Nephron progenitor cell (in vitro differentiated cells): ENCODE measurements around the gene MED12L.
A peak's percentile ranks its signal among the peaks of the same experiment; 100 is the strongest.

ENCODE experiments used
- DNase-seq: peaks from one replicate; pipeline ENCODE4 v3.0.0; 2021
- H3K27ac Mint-ChIP-seq: 2 replicates; pipeline ENCODE4 v1.8.0; 2021; ENCODE audit warnings: mild to moderate bottlenecking, moderate library complexity, mixed read lengths
- H3K27me3 Mint-ChIP-seq: 2 replicates; pipeline ENCODE4 v1.8.0; 2021; ENCODE audit warnings: mild to moderate bottlenecking, low read depth, mixed read lengths; ENCODE audit not compliant: poor library complexity
- H3K36me3 Mint-ChIP-seq: 2 replicates; pipeline ENCODE4 v1.8.0; 2021; ENCODE audit warnings: low read depth, mixed read lengths
- H3K4me1 Mint-ChIP-seq: 2 replicates; pipeline ENCODE4 v1.8.0; 2021; ENCODE audit warnings: mixed read lengths
- H3K4me3 Mint-ChIP-seq: 2 replicates; pipeline ENCODE4 v1.8.0; 2021; ENCODE audit warnings: mild to moderate bottlenecking, moderate library complexity, mixed read lengths
- H3K9me3 Mint-ChIP-seq: 2 replicates; pipeline ENCODE4 v1.8.0; 2021; ENCODE audit warnings: mild to moderate bottlenecking, moderate library complexity, mixed read lengths
- TF ChIP-seq, protein P1 (sequence below): fragments of 200-600 bp; sonication (generic); IDR thresholded peaks from 2 replicates; pipeline ENCODE4 v1.5.0; 2021; ENCODE audit warnings: antibody characterized with exemption

Gene MED12L

DNA sequence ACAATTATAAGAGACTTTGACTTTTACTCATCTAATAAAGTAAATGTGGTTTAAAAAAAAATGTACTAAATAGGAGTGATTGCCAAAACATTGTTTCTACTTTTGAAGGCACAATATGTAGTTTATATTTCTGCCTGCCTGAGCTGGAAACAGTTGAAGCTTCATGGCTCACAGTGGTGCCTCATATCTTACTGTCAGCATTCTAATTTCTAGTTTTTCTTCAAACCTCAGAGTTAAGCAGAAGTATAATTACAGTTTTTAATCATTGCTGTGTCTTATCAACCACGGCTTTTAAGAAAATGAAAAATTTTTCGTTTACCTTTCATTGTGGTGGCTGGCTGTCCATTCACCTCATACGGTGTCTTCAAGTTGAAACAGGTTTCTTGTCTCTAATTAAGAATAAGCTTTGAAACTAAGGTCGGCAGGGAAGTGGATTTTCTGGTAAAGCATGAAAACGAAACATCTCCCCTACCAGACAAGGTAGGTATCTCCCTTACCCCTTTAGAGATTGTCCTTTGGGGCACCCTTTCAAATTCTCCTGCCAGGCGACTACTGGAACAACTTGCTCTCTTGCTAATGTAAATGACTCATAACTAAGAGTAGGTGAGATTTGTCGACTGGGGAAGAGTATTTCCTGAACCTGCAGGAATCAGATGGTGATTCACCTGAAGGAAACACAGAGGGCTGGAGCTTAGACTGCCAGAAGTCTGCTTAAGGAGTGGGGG, 231.0 kb downstream of the MED12L start, which contains the start of gene GPR87:
GPR87 (minus strand) TSS at position 554 of the 725 bp plus-strand sequence. CDS start 16,720 bp downstream, outside the sequence.
- peak within 1 kb of the TSS; percentile 53 for H3K27ac Mint-ChIP-seq
- no peaks in the 10 kb centered on the region for H3K27me3 Mint-ChIP-seq
- no peaks in the 10 kb centered on the region for H3K4me1 Mint-ChIP-seq
- no peak within 1 kb of the TSS for H3K4me3 Mint-ChIP-seq
- DNase-seq: no peak
- TF ChIP-seq, protein P1, sequence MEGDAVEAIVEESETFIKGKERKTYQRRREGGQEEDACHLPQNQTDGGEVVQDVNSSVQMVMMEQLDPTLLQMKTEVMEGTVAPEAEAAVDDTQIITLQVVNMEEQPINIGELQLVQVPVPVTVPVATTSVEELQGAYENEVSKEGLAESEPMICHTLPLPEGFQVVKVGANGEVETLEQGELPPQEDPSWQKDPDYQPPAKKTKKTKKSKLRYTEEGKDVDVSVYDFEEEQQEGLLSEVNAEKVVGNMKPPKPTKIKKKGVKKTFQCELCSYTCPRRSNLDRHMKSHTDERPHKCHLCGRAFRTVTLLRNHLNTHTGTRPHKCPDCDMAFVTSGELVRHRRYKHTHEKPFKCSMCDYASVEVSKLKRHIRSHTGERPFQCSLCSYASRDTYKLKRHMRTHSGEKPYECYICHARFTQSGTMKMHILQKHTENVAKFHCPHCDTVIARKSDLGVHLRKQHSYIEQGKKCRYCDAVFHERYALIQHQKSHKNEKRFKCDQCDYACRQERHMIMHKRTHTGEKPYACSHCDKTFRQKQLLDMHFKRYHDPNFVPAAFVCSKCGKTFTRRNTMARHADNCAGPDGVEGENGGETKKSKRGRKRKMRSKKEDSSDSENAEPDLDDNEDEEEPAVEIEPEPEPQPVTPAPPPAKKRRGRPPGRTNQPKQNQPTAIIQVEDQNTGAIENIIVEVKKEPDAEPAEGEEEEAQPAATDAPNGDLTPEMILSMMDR: no peak
- H3K36me3 Mint-ChIP-seq: no peaks in the 10 kb centered on the region
- H3K9me3 Mint-ChIP-seq: no peaks in the 10 kb centered on the region

DNA sequence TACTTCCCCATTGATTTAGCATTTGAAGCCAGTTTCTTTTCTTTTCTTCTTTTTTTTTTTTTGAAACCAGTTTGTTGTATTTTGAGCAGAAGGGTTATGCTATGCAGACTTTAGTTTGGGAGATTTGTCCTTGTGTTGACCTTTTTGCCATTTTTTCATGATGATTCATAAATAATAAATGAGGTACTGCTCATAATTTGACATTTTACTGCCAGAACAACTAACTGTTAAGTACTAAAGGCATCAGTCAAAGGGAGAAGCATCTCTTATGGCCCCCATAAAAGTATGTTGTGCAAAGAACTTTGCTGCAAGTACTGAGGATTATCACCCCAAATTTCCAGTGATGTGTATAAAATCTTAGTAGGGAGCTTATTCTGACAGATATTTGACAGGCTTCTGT, 232.8 kb downstream of the MED12L start:
- no peak overlapping the region for H3K27ac Mint-ChIP-seq

DNA sequence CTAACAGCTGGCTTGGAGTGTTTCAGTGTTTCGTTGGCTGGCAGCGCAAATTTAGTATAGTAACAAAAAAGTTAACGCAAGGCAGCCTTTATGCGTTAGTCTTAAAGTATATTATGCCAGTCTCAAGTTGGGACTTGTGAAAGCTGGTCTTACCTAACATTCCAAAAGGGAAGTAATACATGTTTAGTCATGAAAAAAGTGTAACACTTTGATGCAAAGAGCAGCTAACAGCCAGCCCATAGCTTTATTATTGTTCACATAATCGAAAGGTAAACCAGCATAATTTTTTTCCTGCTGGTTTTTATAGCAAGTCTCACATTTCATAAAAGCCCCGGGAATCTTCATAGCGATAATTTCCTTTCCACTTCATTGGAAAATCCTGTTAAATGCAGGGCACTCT, 233.5 kb downstream of the MED12L start:
- H3K36me3 Mint-ChIP-seq: peaks cover 14% of the 10 kb centered on the region
- peaks cover 3% of the 10 kb centered on the region for H3K27me3 Mint-ChIP-seq
- TF ChIP-seq, protein P1: no peak
- H3K9me3 Mint-ChIP-seq: no peaks in the 10 kb centered on the region
- no peak for DNase-seq
- no peaks in the 10 kb centered on the region for H3K4me1 Mint-ChIP-seq
- no peak overlapping the region for H3K4me3 Mint-ChIP-seq
- H3K27ac Mint-ChIP-seq: no peak overlapping the region

More for the DNA sequence above, 232.8 kb downstream of the MED12L start:
- DNase-seq: no peak
- Mint-ChIP-seq H3K4me3 (no peak overlapping the region), H3K36me3 (peaks cover 10% of the 10 kb centered on the region), H3K4me1 (no peaks in the 10 kb centered on the region), H3K27me3 (peaks cover 3% of the 10 kb centered on the region), H3K9me3 (no peaks in the 10 kb centered on the region)
- TF ChIP-seq, protein P1: no peak

DNA sequence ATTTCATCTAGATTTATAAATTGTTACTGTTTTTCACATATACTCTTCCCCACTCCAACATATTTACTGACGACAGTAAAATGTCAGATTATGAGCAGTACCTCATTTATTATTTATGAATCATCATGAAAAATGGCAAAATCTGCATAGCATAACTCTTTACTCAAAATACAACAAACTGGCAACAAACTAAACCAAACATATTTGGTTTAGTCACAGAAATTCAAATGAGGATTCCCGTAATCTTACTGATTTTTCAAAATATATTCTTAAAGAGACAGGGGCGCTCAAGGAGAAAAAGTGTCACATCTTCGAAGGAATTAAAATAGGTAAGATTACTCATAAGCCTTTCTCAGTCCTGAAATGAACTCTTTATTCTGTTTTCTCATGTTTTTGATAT, 234.2 kb downstream of the MED12L start:
- no peaks in the 10 kb centered on the region for H3K9me3 Mint-ChIP-seq
- no peak for DNase-seq
- H3K27ac Mint-ChIP-seq: no peak overlapping the region
- H3K27me3 Mint-ChIP-seq: peaks cover 3% of the 10 kb centered on the region
- no peaks in the 10 kb centered on the region for H3K4me1 Mint-ChIP-seq
- H3K4me3 Mint-ChIP-seq: no peak overlapping the region
- H3K36me3 Mint-ChIP-seq: peaks cover 14% of the 10 kb centered on the region
- TF ChIP-seq, protein P1: no peak

DNA sequence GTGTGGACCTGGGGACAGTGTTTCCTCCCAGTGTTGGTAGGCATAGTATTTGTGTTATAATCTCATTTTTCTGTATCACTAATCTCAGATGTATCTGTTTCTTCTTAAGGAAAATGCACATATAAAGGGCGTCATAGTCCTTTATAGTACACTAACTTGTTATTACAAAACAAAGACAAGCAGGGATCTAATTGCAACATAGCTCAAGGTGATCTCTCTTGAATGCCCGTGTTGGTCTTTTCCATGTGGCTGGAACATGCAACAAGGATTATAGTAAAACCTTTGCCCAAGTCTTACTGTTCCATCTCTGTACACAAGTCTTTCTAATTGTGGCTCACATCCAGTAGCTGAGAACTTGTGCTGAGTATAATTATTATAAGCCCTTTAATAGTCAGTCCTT, 234.7 kb downstream of the MED12L start:
- Mint-ChIP-seq H3K27me3 (peaks cover 3% of the 10 kb centered on the region), H3K9me3 (no peaks in the 10 kb centered on the region), H3K4me1 (no peaks in the 10 kb centered on the region), H3K36me3 (peaks cover 14% of the 10 kb centered on the region), H3K27ac (no peak overlapping the region), H3K4me3 (no peak overlapping the region)
- DNase-seq: no peak
- TF ChIP-seq, protein P1: no peak

DNA sequence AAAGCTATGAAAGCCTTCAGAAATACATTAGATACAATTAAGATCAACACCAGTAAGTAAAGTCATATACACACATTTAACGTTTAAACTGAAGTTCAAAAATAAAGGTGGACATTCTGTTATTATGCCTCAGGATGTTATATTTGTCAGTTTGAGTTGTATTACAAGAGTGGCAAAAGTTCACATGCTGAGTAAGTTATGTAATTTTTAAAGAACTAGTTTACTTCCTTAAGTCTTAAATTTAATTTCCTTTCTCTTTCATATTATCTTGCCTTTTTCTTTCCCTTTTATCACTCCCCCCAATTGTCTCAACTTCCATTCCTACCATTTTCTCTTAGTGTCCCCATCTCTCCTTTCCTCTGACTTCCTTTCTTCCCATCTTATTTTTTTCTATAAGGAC, 236.1 kb downstream of the MED12L start:
- H3K27ac Mint-ChIP-seq: no peak overlapping the region
- no peaks in the 10 kb centered on the region for H3K9me3 Mint-ChIP-seq
- TF ChIP-seq, protein P1: no peak
- DNase-seq: no peak
- H3K4me3 Mint-ChIP-seq: no peak overlapping the region
- peaks cover 14% of the 10 kb centered on the region for H3K36me3 Mint-ChIP-seq
- H3K27me3 Mint-ChIP-seq: peaks cover 3% of the 10 kb centered on the region
- H3K4me1 Mint-ChIP-seq: no peaks in the 10 kb centered on the region
